ENCODE data around the gene ATOX1.
"Not testable (repeated sequence)": the region's sequence is repeated elsewhere in the genome, so short reads cannot be mapped to it uniquely, and the experiment has no call there.

Gene ATOX1

DNA sequence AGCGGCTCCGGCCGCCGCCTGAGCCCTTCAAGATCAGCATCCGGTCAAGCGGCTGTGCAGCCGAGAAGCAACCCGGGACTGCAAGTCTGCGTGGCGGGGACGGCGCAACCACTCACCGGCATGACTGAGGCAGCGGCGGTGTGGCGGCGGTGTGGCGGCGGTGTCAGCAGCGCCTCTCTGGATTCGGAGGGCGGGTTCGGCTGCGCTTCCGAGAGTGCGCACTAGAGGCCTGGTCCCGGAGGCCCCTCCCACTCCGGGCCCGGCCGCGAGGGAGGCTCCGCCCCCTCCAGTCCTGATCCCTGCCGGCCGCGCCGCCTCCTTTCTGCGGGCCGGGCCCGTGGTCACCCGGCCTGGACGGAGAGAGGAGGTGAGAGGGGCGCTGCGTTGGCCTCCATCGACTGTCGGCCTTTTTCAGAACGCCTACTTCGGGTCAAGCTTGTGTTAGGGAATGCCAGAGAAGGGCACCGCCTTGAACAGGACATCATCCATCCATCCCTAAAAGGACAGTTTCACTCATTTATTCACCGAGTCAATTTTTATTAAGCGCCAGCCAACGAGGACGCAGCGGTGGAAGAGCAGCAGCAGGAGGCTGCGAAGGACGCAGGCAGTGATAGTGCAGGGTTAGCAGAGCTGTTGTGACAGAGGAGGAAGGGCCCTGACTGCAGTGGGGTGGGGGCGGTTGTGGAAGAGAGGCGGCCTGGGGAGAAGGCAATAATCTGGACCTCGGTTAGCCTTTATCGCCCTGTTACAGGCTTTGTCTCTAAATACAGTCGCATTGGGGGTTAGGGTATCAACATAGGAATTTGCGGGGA is at the start of gene ATOX1:
Gene ATOX1 (minus strand): TSS at position 202 of the 812 bp plus-strand sequence. CDS start 80 bp downstream, at position 122.
- DNase-seq, result peak; percentile 88

DNA sequence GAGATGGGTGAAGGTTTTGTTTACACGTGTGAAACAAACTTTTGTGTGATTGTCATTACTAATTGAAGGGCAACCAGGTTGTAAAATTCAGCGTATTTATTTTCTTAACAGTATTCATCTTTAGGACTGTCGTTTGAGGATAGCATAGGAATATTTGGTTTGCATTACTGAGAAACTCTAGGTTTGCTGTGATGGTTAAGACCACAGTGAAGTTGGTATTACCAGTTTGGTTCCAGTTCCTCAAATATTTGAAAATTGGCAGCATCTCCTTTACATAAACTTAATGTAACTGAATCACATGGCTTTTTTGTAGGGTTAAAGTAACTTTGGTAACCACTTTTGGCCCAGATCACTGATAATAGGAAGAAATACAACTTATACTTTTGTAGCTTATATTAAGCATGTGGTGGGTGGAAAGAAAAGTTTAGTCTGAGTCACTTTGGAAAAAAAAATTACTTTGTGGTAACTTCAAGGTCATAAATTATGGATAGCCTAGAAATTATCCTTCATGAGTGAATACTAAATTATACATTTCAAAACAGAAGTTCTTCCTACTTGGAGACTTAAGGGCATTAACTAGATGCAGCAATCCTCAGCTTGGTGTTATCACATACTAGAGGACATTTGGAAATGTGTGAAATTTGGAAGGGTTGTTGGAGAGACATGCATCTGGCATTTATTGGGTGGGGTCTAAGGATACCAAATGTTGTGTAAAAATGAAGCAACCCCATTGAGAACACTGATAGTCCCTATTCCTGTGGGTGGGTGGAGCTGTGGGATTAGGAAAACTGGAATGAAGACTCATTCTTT is 47.2 kb upstream of the ATOX1 start:
- DNase-seq, result no peak

DNA sequence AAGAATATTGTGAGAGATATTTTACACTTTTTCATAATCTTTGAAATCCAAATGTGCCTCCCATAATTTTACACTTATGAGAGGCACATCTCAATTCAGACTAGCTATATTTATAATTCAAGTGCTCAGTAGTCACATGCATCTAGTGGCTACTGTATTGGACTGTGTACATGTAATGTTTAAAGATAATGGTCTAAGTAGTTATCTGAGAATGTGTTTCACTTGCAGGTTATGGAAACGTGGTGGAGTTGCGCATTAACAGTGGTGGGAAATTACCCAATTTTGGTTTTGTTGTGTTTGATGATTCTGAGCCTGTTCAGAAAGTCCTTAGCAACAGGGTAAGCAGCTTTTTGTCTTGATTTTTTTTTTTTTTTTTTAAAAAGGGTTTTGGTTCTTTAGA is 42.1 kb upstream of the ATOX1 start:
- DNase-seq, result no peak

GRCh38 chr5:151799407-151799806 is 41.0 kb upstream of the ATOX1 start:
- DNase-seq, result no peak

DNA sequence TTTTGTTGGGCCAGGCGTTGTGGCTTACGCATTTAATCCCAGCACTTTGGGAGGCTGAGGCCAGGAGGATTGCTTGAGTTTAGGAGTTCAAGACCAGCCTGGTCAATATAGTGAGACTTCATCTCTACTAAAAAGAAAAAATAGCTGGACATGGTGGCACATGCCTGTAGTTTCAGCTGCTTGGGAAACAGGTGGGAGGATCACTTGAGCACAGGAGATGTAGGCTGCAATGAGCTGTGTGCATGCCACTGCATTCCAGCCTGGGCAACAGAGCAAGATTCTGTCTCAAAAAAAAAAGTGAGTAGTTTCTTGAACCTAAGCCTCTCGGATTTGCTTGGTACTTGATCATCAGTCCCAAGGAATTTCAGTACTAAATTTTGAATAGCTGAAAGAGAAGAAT is 40.2 kb upstream of the ATOX1 start:
- DNase-seq, result no peak

GRCh38 chr5:151795426-151795825 is 37.0 kb upstream of the ATOX1 start:
- no peak for DNase-seq

DNA sequence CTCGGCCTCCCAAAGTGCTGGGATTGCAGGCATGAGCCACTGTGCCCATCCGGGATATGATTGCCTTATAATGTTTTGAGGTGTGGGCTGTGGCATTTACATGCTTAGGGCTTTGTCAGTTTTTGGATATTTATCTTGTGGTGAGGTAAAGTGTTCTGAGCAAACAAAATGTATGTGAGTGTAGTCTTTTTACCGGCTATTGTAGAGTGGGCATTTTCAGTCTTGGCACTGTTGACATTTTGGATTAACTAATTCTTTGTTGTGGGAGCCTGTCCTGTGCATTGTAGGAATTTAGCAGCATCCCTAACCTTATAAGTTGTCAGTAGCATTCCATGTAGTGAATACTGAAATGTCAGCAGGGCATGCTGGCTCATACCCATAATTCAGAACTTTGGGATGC is 34.9 kb upstream of the ATOX1 start:
- DNase-seq, result no peak

GRCh38 chr5:151787817-151788216 is 29.4 kb upstream of the ATOX1 start:
- DNase-seq, result no peak

DNA sequence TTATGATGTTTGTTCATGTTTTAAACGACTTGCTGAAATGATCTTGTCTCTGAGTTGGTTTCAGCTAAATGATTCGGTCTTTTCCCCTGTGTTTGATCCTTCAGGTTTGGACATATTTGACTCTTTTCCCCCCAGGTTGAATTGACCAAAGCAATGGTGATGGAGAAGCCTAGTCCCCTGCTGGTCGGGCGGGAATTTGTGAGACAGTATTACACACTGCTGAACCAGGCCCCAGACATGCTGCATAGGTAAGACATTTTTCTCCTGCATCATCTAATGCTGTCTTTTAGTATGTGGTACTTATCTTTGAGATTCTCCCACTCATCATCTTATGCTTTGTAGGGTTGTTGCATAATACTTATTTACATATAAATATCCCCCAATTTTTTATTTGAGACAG is 28.0 kb upstream of the ATOX1 start:
- no peak for DNase-seq

DNA sequence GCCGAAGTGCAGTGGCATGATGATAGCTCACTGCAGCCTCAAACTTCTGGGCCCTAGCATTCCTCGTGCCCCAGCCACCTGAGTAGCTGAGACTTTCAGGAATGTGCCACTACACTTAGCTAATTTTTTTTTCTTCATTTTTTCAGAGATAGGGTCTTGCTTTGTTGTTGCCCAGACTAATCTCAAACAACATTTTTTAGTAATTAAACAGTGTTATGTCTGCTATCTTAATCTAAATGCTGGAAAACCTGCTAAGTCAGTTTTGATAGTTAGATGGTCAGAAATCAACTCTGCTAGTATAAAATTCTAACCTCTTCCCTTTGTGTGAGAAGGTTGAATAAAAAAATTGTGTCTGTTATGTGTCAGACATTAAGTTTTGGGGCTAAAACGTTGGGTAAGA is 25.7 kb upstream of the ATOX1 start:
- no peak for DNase-seq

- DNase-seq, result not testable (repeated sequence)
These were observed 25.2 kb upstream of the ATOX1 start for GRCh38 chr5:151783664-151784063.

DNA sequence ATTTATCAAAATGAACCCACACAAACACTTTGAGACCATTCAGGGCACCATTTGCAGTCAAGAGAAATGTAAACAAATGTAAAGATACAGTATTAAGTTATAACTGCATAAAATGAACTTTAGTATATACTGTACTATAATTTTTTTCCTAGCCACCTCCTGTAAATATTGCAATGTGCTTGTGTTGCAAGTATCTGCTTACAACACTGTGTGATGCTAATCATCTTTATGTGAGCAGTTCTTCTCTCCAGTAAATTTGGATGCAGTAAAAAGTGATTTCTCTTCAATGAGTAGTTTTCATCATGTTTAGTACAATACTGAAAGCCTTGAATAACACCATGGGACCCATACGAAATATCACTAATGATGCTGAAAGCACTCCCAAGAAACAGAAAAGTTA is 22.8 kb upstream of the ATOX1 start:
- DNase-seq, result no peak

GRCh38 chr5:151780348-151780747 is 21.9 kb upstream of the ATOX1 start:
- DNase-seq, result no peak

- DNase-seq, result no peak
These were observed 21.2 kb upstream of the ATOX1 start for GRCh38 chr5:151779531-151780125.

DNA sequence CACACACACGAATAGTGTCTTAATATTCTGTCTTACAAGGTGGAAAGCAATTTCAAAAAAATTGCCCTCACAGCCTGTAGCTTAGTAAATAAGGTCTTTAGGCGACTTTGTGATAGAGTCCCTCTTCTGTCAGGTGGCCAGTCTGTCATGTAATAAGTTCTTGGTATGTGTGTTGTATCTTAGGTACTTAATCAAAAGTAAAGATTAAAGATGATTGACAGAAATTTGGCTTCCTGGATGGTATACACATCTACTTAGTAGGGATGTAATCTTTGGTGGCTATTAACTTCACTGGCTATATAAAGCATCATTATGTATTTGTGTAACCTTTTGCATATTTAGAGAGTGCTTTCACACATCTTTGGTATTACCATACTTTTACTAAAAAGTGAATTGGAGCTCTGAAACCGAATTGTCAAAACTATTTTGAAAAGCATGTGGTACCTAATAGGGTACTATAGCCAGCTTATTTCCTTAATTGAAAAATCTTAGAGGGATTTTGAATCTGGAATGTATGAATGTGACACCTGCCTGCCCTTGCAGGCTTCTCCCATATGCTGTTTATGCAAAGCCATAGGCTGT is 16.7 kb upstream of the ATOX1 start:
- DNase-seq, result no peak

GRCh38 chr5:151773951-151774350 is 15.5 kb upstream of the ATOX1 start:
- DNase-seq, result no peak

- DNase-seq, result peak; percentile 14
These were observed 14.6 kb upstream of the ATOX1 start for GRCh38 chr5:151772846-151773561.

DNA sequence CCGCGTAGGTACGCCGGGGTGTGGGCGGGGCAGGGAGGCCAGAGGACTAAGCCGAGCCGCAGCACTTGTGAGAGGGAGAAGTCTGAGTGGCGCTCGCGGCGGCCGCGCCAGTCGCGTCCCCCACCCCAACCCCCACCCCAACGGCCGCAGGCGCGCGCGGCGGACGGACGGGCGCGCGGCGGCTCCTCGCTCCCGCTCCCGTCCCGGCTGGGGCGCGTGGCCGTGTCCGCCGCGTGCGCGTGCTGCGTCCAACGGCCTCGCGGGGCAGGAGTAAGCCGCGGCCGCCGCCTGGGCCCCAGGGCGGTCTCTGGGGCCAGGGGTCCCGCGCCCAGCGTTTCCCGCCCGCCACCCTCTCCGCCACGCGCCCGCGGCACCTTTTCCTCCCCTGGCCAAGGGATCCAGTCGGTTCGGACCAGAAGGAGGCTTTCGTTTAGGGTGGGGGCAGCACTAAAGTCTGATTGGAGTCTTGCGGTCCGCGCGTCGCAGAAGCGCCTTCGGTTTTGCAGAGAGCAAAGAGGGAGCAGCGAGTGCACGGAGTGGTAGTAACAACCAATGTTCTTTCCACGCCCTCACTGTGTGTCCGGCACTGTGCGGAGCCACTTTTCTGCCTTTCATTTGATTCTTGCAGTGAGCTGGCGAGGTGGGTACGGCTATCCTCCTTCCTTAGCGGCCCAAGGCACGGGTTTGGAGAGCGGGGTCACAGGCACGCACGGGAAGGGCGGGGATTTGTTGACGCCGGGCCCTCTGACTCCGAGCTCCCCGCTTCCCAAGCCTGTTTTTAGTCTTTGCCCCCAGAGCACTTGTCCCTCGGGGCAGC is 13.8 kb upstream of the ATOX1 start:
- peak; percentile 26 for DNase-seq

GRCh38 chr5:151771259-151772028 is 13.0 kb upstream of the ATOX1 start, which contains the start of gene G3BP1:
G3BP1 (plus strand) TSS chr5:151771954; CDS start chr5:151786621, 14,667 bp downstream.
- DNase-seq, result peak; percentile 100

GRCh38 chr5:151770383-151771258 is 12.2 kb upstream of the ATOX1 start:
- peak; percentile 47 for DNase-seq
